ENCODE results near the gene VAV3. TPM values are rescaled to one million over a fixed set of nuclear protein-coding genes. Genes with fewer than 3 reads are reported as not detected.

Gene VAV3
- polyA plus RNA-seq, 1 experiment = not detected

DNA sequence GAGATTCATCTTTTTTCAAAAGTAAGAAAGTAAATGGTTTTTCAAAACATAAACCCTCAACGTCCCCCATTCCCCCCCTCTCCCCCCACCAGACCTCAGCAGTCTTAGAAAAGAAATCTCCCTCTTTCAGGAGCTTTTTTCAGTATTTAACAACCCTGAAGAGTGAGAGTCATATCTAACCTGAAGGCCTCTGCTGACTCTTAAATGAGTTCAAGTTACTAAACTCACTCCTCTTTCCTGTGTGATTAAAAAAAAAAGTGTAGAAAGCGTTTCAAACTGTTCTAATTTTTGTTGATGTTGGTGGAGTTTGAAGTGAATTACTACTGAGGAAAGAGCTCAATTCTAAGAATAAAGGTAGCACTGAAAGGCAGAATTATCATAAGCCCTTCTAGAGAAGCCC, 93.7 kb downstream of the VAV3 start:
- no peak for DNase-seq (ENCODE audit: low read depth)
- ChIA-PET POLR2A (no interaction called here), CTCF (interaction anchor here (0.6 to 1.6 kb wide), 4 partner anchors 65 to 130 kb away, joined by 3 to 5 read pairs (median 4); no protein-coding TSS in a partner anchor)
- Histone ChIP-seq H3K27me3 (ENCODE audit: control insufficient read depth, insufficient read depth, low read length) (no peaks in the 10 kb centered on the region), H3K4me3 (ENCODE audit: low read depth, low read length) (no peak overlapping the region), H3K36me3 (ENCODE audit: control insufficient read depth, insufficient read depth, low read length) (no peaks in the 10 kb centered on the region)
- TF ChIP-seq, protein P1, sequence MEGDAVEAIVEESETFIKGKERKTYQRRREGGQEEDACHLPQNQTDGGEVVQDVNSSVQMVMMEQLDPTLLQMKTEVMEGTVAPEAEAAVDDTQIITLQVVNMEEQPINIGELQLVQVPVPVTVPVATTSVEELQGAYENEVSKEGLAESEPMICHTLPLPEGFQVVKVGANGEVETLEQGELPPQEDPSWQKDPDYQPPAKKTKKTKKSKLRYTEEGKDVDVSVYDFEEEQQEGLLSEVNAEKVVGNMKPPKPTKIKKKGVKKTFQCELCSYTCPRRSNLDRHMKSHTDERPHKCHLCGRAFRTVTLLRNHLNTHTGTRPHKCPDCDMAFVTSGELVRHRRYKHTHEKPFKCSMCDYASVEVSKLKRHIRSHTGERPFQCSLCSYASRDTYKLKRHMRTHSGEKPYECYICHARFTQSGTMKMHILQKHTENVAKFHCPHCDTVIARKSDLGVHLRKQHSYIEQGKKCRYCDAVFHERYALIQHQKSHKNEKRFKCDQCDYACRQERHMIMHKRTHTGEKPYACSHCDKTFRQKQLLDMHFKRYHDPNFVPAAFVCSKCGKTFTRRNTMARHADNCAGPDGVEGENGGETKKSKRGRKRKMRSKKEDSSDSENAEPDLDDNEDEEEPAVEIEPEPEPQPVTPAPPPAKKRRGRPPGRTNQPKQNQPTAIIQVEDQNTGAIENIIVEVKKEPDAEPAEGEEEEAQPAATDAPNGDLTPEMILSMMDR (IDR thresholded peaks at IDR 0.05; ENCODE audit: insufficient read depth, low read depth, low read length) = no peak

DNA sequence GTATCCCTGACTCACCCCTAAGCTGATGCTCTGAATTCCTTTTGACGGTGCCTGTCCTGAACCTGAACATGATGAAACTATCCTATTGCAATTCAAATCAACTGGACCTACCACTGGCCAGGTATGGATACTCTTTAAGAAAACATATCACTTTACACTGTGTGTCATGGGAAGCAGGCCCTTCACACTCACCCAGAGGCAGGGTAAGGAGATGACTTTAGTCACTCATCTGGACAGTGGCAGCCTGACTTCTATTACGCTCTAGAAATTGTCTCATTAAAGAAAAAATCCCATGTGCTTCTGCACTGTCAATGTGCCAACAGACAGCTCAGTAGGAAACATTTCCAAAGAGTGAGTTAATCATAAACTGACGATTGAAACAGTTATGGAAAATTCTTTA, 94.3 kb downstream of the VAV3 start:
- Histone ChIP-seq H3K27me3 (ENCODE audit: control insufficient read depth, insufficient read depth, low read length) (no peaks in the 10 kb centered on the region), H3K36me3 (ENCODE audit: control insufficient read depth, insufficient read depth, low read length) (no peaks in the 10 kb centered on the region), H3K4me3 (ENCODE audit: low read depth, low read length) (no peak overlapping the region)
- TF ChIP-seq, protein P1 (IDR thresholded peaks at IDR 0.05; ENCODE audit: insufficient read depth, low read depth, low read length) = no peak
- no peak for DNase-seq (ENCODE audit: low read depth)
- POLR2A ChIA-PET = no interaction called here
- CTCF ChIA-PET = no interaction called here

DNA sequence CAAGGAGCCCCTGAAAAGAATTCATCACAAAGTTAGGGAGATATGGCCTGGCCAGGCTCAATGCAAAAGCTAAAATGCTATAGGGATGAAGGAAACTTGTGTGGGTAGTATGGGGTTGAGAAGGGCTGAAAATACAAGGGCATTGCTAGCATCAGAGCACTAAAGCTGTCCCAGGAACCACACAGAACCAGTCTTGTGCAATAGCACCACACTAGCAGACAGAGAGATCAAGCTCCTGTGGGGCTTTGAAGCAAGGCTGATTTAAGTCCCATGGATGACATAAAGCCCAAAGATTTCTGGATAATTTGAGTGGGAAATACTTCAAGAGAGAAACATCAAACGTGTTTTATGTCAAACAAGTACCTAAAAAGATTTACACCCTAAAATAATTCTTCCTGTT, 97.1 kb downstream of the VAV3 start:
- CTCF ChIA-PET = no interaction called here
- TF ChIP-seq, protein P1 (IDR thresholded peaks at IDR 0.05; ENCODE audit: insufficient read depth, low read depth, low read length) = no peak
- DNase-seq (ENCODE audit: low read depth) = no peak
- no peaks in the 10 kb centered on the region for H3K27me3 ChIP-seq (ENCODE audit: control insufficient read depth, insufficient read depth, low read length)
- POLR2A ChIA-PET = no interaction called here
- no peaks in the 10 kb centered on the region for H3K36me3 ChIP-seq (ENCODE audit: control insufficient read depth, insufficient read depth, low read length)
- H3K4me3 ChIP-seq (ENCODE audit: low read depth, low read length) = no peak overlapping the region

DNA sequence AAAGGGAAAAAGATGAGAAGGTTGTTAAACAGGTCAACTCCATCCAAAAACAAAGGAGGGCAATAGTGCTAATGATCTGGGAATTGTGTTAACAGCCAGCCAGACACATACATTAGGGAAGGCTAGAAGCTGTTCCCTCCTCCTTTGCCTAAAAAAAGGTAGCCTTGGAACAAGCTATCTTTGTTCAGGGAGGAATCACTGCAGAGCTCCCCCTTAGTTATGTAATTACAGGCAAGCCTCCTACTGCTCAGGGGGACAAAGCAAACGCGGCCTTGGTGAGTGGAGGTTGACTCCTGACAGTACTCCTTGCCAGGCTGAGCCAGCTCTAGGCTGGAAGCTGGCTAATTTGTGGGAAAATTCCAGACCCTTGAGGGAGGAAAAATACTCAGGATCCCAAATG, 97.6 kb downstream of the VAV3 start:
- ChIA-PET CTCF (no interaction called here), POLR2A (no interaction called here)
- Histone ChIP-seq H3K4me3 (ENCODE audit: low read depth, low read length) (no peak overlapping the region), H3K36me3 (ENCODE audit: control insufficient read depth, insufficient read depth, low read length) (no peaks in the 10 kb centered on the region), H3K27me3 (ENCODE audit: control insufficient read depth, insufficient read depth, low read length) (no peaks in the 10 kb centered on the region)
- no peak for DNase-seq (ENCODE audit: low read depth)
- TF ChIP-seq, protein P1 (IDR thresholded peaks at IDR 0.05; ENCODE audit: insufficient read depth, low read depth, low read length) = no peak

DNA sequence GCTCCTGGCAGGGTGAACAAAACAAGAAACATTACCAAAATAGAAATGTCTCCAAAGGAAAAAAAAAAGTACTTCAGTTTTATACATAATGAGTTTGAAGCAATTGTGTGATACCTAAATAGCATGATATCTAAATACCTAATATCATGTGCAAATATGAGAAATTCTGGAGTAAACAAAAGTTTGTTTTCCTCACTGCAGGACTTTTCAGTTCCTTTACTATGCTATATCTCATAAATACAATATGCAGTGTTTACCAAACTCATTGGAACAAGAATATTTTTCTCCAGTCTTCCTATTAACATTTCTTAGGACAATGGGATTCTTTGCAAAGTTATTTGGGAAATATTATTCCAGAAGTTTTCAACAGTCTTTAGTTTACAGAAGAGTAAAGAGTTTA, 98.1 kb downstream of the VAV3 start:
- no peaks in the 10 kb centered on the region for H3K36me3 ChIP-seq (ENCODE audit: control insufficient read depth, insufficient read depth, low read length)
- CTCF ChIA-PET = no interaction called here
- H3K4me3 ChIP-seq (ENCODE audit: low read depth, low read length) = no peak overlapping the region
- no peak for DNase-seq (ENCODE audit: low read depth)
- POLR2A ChIA-PET = no interaction called here
- TF ChIP-seq, protein P1 (IDR thresholded peaks at IDR 0.05; ENCODE audit: insufficient read depth, low read depth, low read length) = no peak
- no peaks in the 10 kb centered on the region for H3K27me3 ChIP-seq (ENCODE audit: control insufficient read depth, insufficient read depth, low read length)

Data from BJ (cell line).